HepG2 (cell line): ENCODE data around the gene NDUFB5. TPM values are rescaled to one million over a fixed set of nuclear protein-coding genes. Genes with fewer than 3 reads are reported as not detected.

ENCODE experiments used
- KDM3A ChIP-seq: IDR thresholded peaks from 2 replicates; pipeline ENCODE4 v1.6.1; 2018; ENCODE audit warnings: low read depth, missing compliant biosample characterization
- KDM4B ChIP-seq: sonication (generic); formaldehyde crosslinking; IDR thresholded peaks from 2 replicates; pipeline ENCODE4 v1.4.0; 2020; ENCODE audit warnings: missing genetic modification reagents
- MAX ChIP-seq: IDR thresholded peaks from 2 replicates; pipeline ENCODE4 v1.6.1; 2012; ENCODE audit warnings: inconsistent platforms
- NFKB2 ChIP-seq: sonication (generic); formaldehyde crosslinking; IDR thresholded peaks from 2 replicates; pipeline ENCODE4 v1.4.0; 2020; ENCODE audit warnings: missing genetic modification reagents, borderline replicate concordance
- POLR2G ChIP-seq: fragments of 200-400 bp; formaldehyde crosslinking; IDR thresholded peaks from 2 replicates; pipeline ENCODE4 v1.6.1; 2018; ENCODE audit warnings: mild to moderate bottlenecking, low read depth, low read length, moderate library complexity
- RBFOX2 ChIP-seq: fragments of 200-400 bp; formaldehyde crosslinking; IDR thresholded peaks from 2 replicates; pipeline ENCODE4 v1.6.1; 2017; ENCODE audit warnings: low read depth, mild to moderate bottlenecking, low read length
- SAP130 ChIP-seq: IDR thresholded peaks from 2 replicates; pipeline ENCODE4 v1.6.1; 2016; ENCODE audit warnings: low read depth
- SOX6 ChIP-seq, 2 experiments: fragments of 450-650 bp in 1 of 2; sonication (generic) in 1 of 2; formaldehyde crosslinking in 1 of 2; IDR thresholded peaks; 2 replicates each; pipeline versions ENCODE4 v1.4.0 to v1.6.1; 2017 to 2020; ENCODE audit warnings: antibody characterized with exemption in 1 of 2, mild to moderate bottlenecking in 1 of 2, missing genetic modification reagents in 1 of 2
- SSRP1 ChIP-seq: IDR thresholded peaks from 2 replicates; pipeline ENCODE4 v1.6.1; 2016; ENCODE audit warnings: control low read depth
- U2AF1 ChIP-seq: fragments of 200-400 bp; formaldehyde crosslinking; optimal IDR thresholded peaks from 2 replicates; pipeline ENCODE3; 2017; ENCODE audit warnings: mild to moderate bottlenecking, low read depth, low read length
- XRCC5 ChIP-seq: fragments of 200-400 bp; formaldehyde crosslinking; optimal IDR thresholded peaks from 2 replicates; pipeline ENCODE3; 2017; ENCODE audit warnings: mild to moderate bottlenecking, low read length
- ZC3H13 ChIP-seq: sonication (generic); formaldehyde crosslinking; IDR thresholded peaks from 2 replicates; pipeline ENCODE4 v1.8.1; 2023; ENCODE audit warnings: mild to moderate bottlenecking, missing genetic modification reagents, moderate library complexity
- ZC3H4 ChIP-seq: sonication (generic); formaldehyde crosslinking; IDR thresholded peaks from 2 replicates; pipeline ENCODE4 v1.4.0; 2020; ENCODE audit warnings: missing genetic modification reagents, borderline replicate concordance
- ZFY ChIP-seq: sonication (generic); formaldehyde crosslinking; IDR thresholded peaks from 2 replicates; pipeline ENCODE4 v1.4.0; 2020; ENCODE audit warnings: missing genetic modification reagents
- ZFYVE20 ChIP-seq: sonication (generic); formaldehyde crosslinking; IDR thresholded peaks from 2 replicates; pipeline ENCODE4 v1.8.0; 2023; ENCODE audit warnings: low read depth, mild to moderate bottlenecking, moderate library complexity, missing genetic modification reagents, borderline replicate concordance
- ZNF225 ChIP-seq: sonication (generic); formaldehyde crosslinking; IDR thresholded peaks from 2 replicates; pipeline ENCODE4 v1.4.0; 2020; ENCODE audit warnings: mild to moderate bottlenecking, missing genetic modification reagents
- ZNF235 ChIP-seq: sonication (generic); formaldehyde crosslinking; IDR thresholded peaks from 2 replicates; pipeline ENCODE4 v1.8.1; 2023; ENCODE audit warnings: mild to moderate bottlenecking, missing genetic modification reagents, borderline replicate concordance
- ZNF317 ChIP-seq: sonication (generic); formaldehyde crosslinking; IDR thresholded peaks from 2 replicates; pipeline ENCODE4 v1.5.0; 2020; ENCODE audit warnings: mild to moderate bottlenecking, missing genetic modification reagents
- ZNF724P ChIP-seq: sonication (generic); formaldehyde crosslinking; IDR thresholded peaks from 2 replicates; pipeline ENCODE4 v1.8.0; 2022; ENCODE audit warnings: missing genetic modification reagents, borderline replicate concordance
- ZSCAN22 ChIP-seq: sonication (generic); formaldehyde crosslinking; IDR thresholded peaks from 2 replicates; pipeline ENCODE4 v1.4.0; 2020; ENCODE audit warnings: mild to moderate bottlenecking, missing genetic modification reagents
- polyA plus RNA-seq, 8 experiments: library from polyadenylated mRNA; depleted of rRNA in 3 of 8; stranded (reverse) in 7 of 8; unstranded in 1 of 8; fragments of >200 nt; fragmentation: Illumina TruSeq in 4 of 8; extraction: Trizol in 4 of 8; gene quantifications; 2 replicates each; pipeline versions ENCODE4 v1.2.1 to v1.2.3, GENCODE V29; 2011 to 2016; ENCODE audit warnings: low read depth in 4 of 8, missing spikeins in 1 of 8, mixed read lengths in 1 of 8; ENCODE audit not compliant: insufficient read depth in 1 of 8
- total RNA-seq, 5 experiments: library from RNA; depleted of rRNA; stranded (reverse); fragments of >200 nt; fragmentation: Illumina TruSeq; extraction: Trizol; gene quantifications; 2 replicates each; pipeline ENCODE4 v1.2.3, GENCODE V29; 2016; ENCODE audit warnings: low read depth in 1 of 5
- TF ChIP-seq, protein P1 (sequence below): sonication (generic); formaldehyde crosslinking; IDR thresholded peaks from 2 replicates; pipeline ENCODE4 v1.5.0; 2020; ENCODE audit warnings: mild to moderate bottlenecking, missing genetic modification reagents, borderline replicate concordance
- TF ChIP-seq, protein P2 (sequence below): sonication (generic); formaldehyde crosslinking; IDR thresholded peaks from 2 replicates; pipeline ENCODE4 v1.8.1; 2023; ENCODE audit warnings: mild to moderate bottlenecking, missing genetic modification reagents

The NDUFB5 gene
- total and polyA plus RNA-seq, 2 of the 13 experiments (the other 11 are each of a cell fraction or from before 2014, with no cell fraction given) = 43.3 to 120 TPM

DNA sequence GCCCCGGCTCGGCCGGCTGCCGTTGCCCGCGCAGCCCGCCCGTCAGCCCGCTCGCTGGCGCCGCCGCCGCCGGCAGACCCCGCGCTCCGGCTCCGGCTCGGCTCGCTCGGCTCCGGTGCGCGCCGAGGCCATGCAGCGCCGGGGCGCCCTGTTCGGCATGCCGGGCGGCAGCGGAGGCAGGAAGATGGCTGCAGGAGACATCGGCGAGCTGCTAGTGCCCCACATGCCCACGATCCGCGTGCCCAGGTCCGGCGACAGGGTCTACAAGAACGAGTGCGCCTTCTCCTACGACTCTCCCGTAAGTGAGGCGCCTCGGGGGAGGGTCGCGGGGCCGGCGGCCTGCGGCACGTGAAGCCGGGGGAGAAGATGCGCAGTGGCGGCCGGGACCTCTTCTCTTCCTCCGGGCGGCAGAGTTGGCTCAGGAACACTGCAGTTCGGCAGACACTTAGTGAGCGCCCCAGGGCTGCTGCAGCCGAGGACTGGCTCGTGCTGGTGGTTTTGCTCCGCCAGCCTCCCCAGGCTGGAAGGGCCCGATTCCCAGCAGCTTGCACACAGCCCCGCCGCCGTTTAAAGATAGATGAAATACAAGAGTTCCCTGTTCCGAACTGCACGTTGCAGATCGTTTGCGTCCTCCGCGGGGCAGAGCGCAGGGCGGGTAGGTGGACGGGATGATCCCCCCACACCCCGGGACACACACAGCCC lies 48.7 kb downstream of the NDUFB5 start (continued):
- 0 out of 2 replicates have a peak, but pooled peaks have one; percentile 18 for TF ChIP-seq KDM4B (CRISPR knock-in tag)
- TF ChIP-seq ZC3H4 (CRISPR knock-in tag) = no peak
- TF ChIP-seq KDM3A = no peak
- TF ChIP-seq NFKB2 (CRISPR knock-in tag) = peak; percentile 16; the same call in 1 of the 2 replicates
- peak; percentile 30 for TF ChIP-seq MAX
- peak; percentile 27 for TF ChIP-seq SAP130 (CRISPR knock-in tag)
- no peak for TF ChIP-seq SSRP1
- 0 out of 2 replicates have a peak, but pooled peaks have one; percentile 32 for TF ChIP-seq ZNF235 (CRISPR knock-in tag)
- TF ChIP-seq RBFOX2 = peak; percentile 85
- TF ChIP-seq ZNF724P = peak; percentile 62; the same call in 1 of the 2 replicates
- TF ChIP-seq ZNF317 (CRISPR knock-in tag) = 0 out of 2 replicates have a peak, but pooled peaks have one; percentile 66
- 0 out of 2 replicates have a peak, but pooled peaks have one; percentile 25 for TF ChIP-seq ZSCAN22 (CRISPR knock-in tag)
- TF ChIP-seq ZFY = peak; percentile 80
- TF ChIP-seq ZNF225 (CRISPR knock-in tag) = peak; percentile 60; the same call in 1 of the 2 replicates
- TF ChIP-seq ZC3H13 (CRISPR knock-in tag) = no peak
- TF ChIP-seq, protein P1, sequence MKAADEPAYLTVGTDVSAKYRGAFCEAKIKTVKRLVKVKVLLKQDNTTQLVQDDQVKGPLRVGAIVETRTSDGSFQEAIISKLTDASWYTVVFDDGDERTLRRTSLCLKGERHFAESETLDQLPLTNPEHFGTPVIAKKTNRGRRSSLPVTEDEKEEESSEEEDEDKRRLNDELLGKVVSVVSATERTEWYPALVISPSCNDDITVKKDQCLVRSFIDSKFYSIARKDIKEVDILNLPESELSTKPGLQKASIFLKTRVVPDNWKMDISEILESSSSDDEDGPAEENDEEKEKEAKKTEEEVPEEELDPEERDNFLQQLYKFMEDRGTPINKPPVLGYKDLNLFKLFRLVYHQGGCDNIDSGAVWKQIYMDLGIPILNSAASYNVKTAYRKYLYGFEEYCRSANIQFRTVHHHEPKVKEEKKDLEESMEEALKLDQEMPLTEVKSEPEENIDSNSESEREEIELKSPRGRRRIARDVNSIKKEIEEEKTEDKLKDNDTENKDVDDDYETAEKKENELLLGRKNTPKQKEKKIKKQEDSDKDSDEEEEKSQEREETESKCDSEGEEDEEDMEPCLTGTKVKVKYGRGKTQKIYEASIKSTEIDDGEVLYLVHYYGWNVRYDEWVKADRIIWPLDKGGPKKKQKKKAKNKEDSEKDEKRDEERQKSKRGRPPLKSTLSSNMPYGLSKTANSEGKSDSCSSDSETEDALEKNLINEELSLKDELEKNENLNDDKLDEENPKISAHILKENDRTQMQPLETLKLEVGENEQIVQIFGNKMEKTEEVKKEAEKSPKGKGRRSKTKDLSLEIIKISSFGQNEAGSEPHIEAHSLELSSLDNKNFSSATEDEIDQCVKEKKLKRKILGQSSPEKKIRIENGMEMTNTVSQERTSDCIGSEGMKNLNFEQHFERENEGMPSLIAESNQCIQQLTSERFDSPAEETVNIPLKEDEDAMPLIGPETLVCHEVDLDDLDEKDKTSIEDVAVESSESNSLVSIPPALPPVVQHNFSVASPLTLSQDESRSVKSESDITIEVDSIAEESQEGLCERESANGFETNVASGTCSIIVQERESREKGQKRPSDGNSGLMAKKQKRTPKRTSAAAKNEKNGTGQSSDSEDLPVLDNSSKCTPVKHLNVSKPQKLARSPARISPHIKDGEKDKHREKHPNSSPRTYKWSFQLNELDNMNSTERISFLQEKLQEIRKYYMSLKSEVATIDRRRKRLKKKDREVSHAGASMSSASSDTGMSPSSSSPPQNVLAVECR (CRISPR knock-in tag) = peak; percentile 57; the same call in 1 of the 2 replicates
- peak; percentile 21 for TF ChIP-seq POLR2G
- TF ChIP-seq, protein P2, sequence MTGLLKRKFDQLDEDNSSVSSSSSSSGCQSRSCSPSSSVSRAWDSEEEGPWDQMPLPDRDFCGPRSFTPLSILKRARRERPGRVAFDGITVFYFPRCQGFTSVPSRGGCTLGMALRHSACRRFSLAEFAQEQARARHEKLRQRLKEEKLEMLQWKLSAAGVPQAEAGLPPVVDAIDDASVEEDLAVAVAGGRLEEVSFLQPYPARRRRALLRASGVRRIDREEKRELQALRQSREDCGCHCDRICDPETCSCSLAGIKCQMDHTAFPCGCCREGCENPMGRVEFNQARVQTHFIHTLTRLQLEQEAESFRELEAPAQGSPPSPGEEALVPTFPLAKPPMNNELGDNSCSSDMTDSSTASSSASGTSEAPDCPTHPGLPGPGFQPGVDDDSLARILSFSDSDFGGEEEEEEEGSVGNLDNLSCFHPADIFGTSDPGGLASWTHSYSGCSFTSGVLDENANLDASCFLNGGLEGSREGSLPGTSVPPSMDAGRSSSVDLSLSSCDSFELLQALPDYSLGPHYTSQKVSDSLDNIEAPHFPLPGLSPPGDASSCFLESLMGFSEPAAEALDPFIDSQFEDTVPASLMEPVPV (CRISPR knock-in tag) = 0 out of 2 replicates have a peak, but pooled peaks have one; percentile 25
- TF ChIP-seq XRCC5 = peak; percentile 49
- no peak for TF ChIP-seq SOX6 (IDR thresholded peaks at IDR 0.05)
- peak; percentile 40 for TF ChIP-seq SOX6 (CRISPR knock-in tag; IDR thresholded peaks at IDR 0.05)
- 0 out of 2 replicates have a peak, but pooled peaks have one; percentile 28 for TF ChIP-seq ZFYVE20 (CRISPR knock-in tag)
- peak; percentile 47 for TF ChIP-seq U2AF1
